Stimulated activated naive CD8-positive, alpha-beta T cell treated with anti-CD3 and anti-CD28 coated beads, Interleukin-15, Interleukin-2, amounts not matched to agents 100 ng/mL and 50 ng/mL, for 24 hours (primary cell): ENCODE results near the gene ZNF507.
A peak's percentile ranks its signal among the peaks of the same experiment; 100 is the strongest.
"Not testable (repeated sequence)": the region's sequence is repeated elsewhere in the genome, so short reads cannot be mapped to it uniquely, and the experiment has no call there.

Experiments
- H3K27ac Mint-ChIP-seq: one replicate; pipeline ENCODE4 v1.8.0; 2021; ENCODE audit warnings: mild to moderate bottlenecking, mixed read lengths
- H3K27me3 Mint-ChIP-seq: one replicate; pipeline ENCODE4 v1.8.0; 2021; ENCODE audit warnings: mixed read lengths
- H3K36me3 Mint-ChIP-seq: one replicate; pipeline ENCODE4 v1.8.0; 2021; ENCODE audit warnings: low read depth, mixed read lengths
- H3K4me1 Mint-ChIP-seq: one replicate; pipeline ENCODE4 v1.8.0; 2021; ENCODE audit warnings: low read depth, mixed read lengths
- H3K4me3 Mint-ChIP-seq: one replicate; pipeline ENCODE4 v1.8.0; 2021; ENCODE audit warnings: mild to moderate bottlenecking, mixed read lengths
- H3K9me3 Mint-ChIP-seq: one replicate; pipeline ENCODE4 v1.8.0; 2021; ENCODE audit warnings: mixed read lengths

Gene ZNF507

DNA sequence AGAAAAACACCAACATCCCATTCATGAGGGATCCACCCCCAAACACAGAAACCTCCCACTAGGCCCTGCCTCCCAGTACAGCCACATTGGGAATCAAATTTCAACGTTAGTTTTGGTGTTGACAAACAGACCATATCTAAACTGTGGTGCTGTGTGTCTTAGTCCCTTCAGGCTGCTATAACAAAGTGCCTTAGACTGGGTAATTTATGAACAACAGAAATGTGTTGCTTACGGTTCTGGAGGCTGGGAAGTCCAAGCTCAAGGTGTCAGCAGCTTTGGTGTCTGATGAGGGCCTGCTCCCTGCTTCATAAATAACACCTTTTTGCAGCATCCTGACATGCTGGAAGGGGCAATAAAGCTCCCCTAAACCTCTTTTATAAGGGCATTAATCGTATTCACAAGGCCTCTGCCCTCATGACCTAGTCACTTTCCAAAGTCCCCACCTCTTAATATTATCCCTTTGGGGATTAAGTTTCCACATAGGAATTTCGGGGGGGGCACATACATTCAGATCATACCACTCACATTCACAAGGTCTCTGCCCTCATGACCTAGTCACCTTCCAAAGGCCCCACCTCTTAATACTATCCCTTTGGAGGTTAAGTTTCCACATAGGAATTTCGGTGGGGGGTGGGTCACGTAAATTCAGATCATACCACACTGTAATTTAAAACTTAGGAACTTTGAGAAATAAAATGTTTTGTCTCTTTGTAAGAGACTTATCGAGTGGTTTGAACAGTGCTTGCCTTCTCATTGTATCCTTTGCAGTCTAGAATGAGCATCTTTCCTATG, 27.5 kb downstream of the ZNF507 start:
- no peaks in the 10 kb centered on the region for H3K27me3 Mint-ChIP-seq
- no peak overlapping the region for H3K27ac Mint-ChIP-seq
- H3K4me3 Mint-ChIP-seq, result no peak overlapping the region
- H3K36me3 Mint-ChIP-seq, result peaks cover 68% of the 10 kb centered on the region
- H3K4me1 Mint-ChIP-seq, result peaks cover 5% of the 10 kb centered on the region
- H3K9me3 Mint-ChIP-seq, result no peaks in the 10 kb centered on the region

DNA sequence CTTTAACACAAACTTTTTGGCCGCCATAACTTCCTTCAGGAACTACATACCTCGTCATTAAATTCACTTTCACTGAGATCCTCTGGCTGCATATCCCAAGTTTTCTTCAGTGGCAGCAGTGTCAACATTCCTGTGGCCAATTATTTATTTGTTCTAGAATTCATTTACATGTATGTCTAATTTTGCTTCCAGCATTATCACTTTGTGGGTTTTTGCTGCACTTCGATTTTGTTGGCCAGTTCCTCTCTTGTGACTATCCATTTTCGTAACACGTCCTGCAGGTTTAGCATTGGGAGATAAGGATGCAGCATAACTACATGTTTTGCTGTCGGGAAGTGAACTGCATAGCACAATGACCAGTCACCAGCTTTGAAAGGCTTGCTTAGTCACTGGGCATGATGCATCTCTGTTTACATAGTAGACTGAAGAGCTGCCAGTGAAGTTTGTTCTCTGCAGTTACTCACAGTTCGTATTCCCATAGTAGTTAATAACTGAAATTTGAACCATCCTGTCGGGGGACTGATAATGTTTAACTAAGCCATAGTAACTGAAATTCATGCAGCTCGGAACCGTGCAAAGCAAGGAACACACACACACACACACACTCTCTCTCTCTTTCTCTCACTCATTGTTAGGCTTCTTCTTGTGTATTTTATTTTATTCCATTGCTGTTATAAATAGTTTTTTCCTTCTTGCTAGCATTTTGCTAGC, 28.3 kb downstream of the ZNF507 start:
- no peak overlapping the region for H3K27ac Mint-ChIP-seq
- no peaks in the 10 kb centered on the region for H3K9me3 Mint-ChIP-seq
- H3K27me3 Mint-ChIP-seq, result no peaks in the 10 kb centered on the region
- no peaks in the 10 kb centered on the region for H3K4me1 Mint-ChIP-seq
- H3K36me3 Mint-ChIP-seq, result peaks cover 59% of the 10 kb centered on the region
- H3K4me3 Mint-ChIP-seq, result no peak overlapping the region

DNA sequence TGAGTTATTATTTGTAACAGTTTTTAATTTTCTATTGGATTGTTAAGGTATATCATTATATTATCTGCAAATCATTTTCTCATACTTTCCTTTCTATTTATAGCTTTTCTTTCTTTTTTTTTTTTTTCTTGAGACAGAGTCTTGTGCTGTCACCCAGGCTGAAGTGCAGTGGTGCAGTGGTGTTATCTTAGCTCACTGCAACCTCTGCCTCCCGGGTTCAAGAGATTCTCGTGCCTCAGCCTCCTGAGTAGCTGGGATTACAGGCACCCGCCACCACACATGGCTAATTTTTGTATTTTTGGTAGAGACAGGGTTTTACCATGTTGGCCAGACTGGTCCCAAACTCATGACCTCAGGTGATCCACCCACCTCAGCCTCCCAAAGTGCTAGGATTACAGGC, 29.0 kb downstream of the ZNF507 start:
- not testable (repeated sequence) for H3K27ac Mint-ChIP-seq, H3K4me3 Mint-ChIP-seq, H3K27me3 Mint-ChIP-seq, H3K4me1 Mint-ChIP-seq, H3K9me3 Mint-ChIP-seq
- peaks cover 55% of the 10 kb centered on the region for H3K36me3 Mint-ChIP-seq

DNA sequence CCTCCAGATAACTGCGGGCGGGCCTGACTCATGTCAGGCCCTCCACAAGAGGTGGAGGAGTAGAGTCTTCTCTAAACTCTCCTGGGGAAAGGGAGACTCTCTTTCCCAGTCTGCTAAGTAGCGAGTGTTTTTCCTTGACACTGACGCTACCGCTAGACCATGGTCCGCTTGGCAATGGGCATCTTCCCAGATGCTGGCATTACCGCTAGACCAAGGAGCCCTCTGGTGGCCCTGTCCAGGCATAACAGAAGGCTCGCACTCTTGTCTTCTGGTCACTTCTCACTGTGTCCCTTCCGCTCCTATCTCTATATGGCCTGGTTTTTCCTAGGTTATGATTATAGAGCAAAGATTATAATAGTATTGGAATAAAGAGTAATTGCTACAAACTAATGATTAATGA, 31.7 kb downstream of the ZNF507 start:
- H3K27ac Mint-ChIP-seq, H3K4me3 Mint-ChIP-seq, H3K27me3 Mint-ChIP-seq, H3K4me1 Mint-ChIP-seq, H3K9me3 Mint-ChIP-seq: not testable (repeated sequence)
- H3K36me3 Mint-ChIP-seq, result peaks cover 50% of the 10 kb centered on the region

DNA sequence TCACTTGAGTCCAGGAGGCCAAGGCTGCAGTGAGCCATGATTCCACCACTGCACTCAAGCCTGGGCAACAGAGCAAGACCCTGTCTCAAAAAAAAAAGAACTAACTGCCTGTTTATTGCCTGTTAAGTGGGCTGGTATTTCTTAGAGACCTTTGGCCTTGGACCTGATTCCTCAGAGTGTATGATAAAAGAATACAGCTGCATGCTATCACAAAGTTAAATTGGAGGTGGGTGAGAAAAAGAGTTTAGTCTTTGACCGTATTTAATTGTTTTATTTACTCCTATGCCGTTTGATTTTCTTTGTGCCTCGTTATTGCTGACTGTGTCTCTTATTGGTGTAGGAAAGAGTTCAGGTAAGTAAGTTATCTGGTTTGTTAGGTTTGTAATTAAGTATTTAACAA, 34.9 kb downstream of the ZNF507 start:
- Mint-ChIP-seq H3K9me3 (no peaks in the 10 kb centered on the region), H3K36me3 (peaks cover 45% of the 10 kb centered on the region), H3K27ac (no peak overlapping the region), H3K4me3 (no peak overlapping the region), H3K4me1 (no peaks in the 10 kb centered on the region), H3K27me3 (no peaks in the 10 kb centered on the region)

DNA sequence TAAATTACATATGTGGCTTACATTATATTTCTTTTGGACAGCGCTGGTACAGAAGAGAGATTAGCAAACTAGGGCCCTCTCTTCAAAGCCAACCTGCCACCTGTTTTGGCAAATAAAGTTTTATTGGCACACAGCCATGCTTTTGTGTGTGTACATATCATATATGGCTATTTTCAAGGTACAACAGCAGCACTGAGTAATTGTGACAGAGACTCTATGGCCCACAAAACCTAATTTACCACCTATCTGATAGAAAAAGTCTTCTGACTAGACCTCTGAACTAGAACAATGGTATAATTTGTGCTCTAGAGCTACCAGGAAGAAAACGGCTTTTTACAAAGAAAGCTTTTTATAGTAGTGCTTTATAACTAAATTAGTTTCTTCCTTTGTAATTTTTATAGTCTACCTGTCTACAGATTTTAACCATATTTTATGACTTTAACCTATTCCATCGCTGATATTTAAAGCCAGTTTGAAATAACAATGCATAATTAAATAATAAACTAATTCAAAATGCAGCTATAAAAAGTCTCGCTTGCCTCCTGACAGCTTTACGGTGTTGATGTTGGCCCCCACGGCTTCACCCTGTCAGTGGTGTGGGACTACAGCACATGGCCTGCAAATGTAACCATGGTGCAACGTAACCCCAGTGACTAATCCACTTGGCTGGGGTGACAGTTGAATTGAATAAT, 42.4 kb downstream of the ZNF507 start:
- Mint-ChIP-seq H3K9me3 (no peaks in the 10 kb centered on the region), H3K4me3 (no peak overlapping the region), H3K27ac (no peak overlapping the region), H3K36me3 (peaks cover 17% of the 10 kb centered on the region), H3K27me3 (no peaks in the 10 kb centered on the region), H3K4me1 (no peaks in the 10 kb centered on the region)

DNA sequence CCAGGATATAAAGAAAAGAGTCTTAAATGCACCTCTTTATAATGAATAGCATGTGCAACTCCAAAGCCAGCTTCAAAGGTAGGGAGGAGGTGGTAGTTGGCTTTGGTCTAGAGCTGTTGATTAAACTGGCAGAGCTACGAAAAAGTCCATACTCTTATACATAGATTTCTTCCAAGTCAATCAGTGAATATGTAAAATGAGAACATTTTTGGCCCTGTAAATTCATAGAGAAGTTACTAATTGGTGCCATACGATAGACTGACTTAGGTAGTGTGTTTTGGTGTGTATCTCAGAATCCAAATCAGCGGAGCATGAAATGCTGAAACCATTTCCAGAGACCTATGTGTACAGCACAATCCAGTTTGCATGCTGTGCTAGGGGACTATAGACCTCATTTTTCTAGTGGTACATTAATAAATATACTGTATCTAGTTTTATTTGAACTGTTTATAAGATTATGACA, 43.0 kb downstream of the ZNF507 start:
- H3K27ac Mint-ChIP-seq, result no peak overlapping the region
- H3K4me1 Mint-ChIP-seq, result no peaks in the 10 kb centered on the region
- no peaks in the 10 kb centered on the region for H3K9me3 Mint-ChIP-seq
- H3K27me3 Mint-ChIP-seq, result no peaks in the 10 kb centered on the region
- no peak overlapping the region for H3K4me3 Mint-ChIP-seq
- peaks cover 11% of the 10 kb centered on the region for H3K36me3 Mint-ChIP-seq

DNA sequence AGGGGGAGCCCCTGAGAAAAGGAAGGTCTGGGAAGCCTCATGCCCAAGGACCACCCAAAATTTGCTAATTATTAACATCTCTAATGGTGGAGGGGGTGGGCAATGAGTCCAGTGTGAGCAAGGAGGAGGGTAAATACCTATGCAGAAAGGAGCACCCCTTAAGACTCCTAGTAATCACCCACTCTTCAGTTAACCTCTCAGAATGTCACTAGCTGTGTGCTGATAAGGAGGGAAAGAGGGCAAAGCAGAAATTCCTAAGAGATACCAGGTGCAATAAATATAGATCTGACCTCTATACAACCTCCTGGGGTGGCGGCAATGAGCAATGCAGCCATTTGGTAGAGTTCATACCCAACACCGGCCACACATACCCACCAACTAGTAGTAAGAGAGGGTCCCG, 47.5 kb downstream of the ZNF507 start:
- Mint-ChIP-seq H3K9me3 (no peaks in the 10 kb centered on the region), H3K36me3 (peaks cover 14% of the 10 kb centered on the region), H3K4me1 (peaks cover 11% of the 10 kb centered on the region), H3K27me3 (no peaks in the 10 kb centered on the region), H3K4me3 (no peak overlapping the region), H3K27ac (no peak overlapping the region)

DNA sequence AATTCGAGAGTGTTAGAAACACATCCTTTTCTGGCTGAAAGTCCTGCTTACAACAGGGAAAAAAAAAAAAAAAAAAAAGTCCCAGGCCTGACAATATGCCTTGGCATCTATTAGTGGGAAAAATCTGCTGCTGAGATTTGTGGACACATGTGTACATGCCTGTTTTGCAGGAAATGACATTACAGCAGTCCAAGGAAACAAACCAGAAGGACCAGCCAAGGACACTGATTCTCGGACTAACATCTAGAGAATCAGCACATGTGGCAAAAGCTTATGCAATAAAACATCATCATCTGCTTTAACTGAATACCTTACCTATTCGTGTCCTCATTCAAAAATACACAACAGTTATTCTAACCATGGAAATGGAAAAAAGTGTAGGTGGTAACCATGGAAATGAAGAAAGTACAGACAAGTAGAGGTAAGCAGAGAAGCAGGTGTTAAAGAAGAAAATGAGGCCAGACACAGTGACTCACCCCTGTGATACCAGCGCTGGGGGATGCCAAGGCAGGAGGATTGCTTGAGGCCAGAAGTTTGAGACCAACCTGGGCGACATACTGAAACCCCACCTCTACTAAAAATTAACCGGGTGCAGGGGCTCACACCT, 50.7 kb downstream of the ZNF507 start:
- Mint-ChIP-seq H3K9me3 (no peaks in the 10 kb centered on the region), H3K4me3 (peak overlapping the region; percentile 1), H3K27me3 (no peaks in the 10 kb centered on the region), H3K27ac (peak overlapping the region; percentile 68), H3K4me1 (peaks cover 11% of the 10 kb centered on the region), H3K36me3 (peaks cover 14% of the 10 kb centered on the region)

DNA sequence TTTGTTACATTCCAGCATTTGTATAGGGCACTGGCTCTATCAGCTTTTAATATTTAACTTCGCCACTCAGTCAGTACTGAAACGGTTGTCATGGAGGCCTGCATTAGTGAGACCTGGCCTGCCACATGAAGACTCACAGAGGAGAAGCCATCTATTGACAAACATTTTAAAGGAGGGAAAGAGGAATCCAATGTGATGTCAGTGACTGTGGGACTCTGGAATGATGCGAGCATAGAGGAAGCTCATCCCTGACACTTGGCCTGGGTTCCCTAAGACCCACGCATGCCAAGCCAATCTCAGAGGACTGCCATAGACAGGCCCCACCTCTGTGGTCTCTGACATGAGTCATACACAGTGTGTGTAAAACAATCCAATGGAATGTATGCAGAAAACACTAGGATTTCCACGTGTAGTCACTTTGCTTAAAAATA, 52.3 kb downstream of the ZNF507 start:
- Mint-ChIP-seq H3K4me3 (no peak overlapping the region), H3K27me3 (no peaks in the 10 kb centered on the region), H3K9me3 (no peaks in the 10 kb centered on the region), H3K27ac (no peak overlapping the region), H3K36me3 (peaks cover 14% of the 10 kb centered on the region), H3K4me1 (peaks cover 11% of the 10 kb centered on the region)

DNA sequence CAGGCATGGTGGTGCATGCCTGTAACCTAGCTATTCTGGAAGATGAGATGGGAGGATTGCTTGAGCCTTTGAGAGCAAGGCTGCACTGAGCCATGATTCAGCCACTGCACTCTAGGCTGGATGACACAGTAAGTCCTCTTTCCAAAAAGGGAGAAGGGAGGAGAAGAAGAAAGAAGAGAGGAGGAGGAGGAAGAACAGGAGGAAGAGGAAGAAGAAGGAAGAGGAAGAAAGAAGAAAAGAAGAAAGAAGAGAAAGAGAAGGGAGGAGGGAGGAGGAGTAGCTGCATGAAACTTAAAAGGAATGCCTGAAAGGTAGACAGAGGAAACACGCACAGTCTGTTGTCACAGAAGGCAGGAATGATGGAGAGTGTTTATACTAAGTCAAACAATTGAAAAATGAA, 56.6 kb downstream of the ZNF507 start:
- no peak overlapping the region for H3K27ac Mint-ChIP-seq

DNA sequence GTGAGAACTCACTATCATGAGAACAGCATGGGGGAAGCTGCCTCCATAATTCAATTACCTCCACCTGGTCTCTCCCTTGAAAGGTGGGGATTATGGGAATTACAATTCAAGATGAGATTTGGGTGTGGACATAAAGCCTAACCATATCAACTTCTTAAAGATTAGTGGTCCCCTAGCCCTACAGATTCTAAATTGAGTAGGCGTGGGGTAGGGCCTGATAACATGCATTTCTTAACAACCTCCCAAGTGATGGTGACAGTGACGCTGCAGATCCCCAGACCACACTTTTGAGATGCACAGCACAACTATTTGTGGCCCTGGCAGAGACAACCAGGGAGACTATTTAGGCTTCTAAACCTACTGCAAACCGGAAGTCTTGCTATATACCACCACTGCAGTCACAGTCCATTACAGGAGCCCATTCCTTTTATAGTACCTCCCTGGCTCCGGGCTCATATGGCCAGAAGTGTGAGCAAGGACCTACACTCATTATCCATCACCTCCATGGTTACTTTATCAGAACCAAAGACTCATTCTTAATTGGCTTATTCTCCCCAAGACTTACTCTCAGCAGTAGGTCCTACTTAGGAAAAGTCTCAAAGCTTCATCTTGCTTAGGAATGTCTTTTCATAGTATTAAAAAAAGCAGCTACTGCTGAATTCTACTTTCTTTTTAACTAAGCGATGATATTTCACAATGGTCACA, 58.0 kb downstream of the ZNF507 start:
- Mint-ChIP-seq H3K27me3 (no peaks in the 10 kb centered on the region), H3K27ac (peak overlapping the region; percentile 89), H3K36me3 (peaks cover 8% of the 10 kb centered on the region), H3K4me1 (peaks cover 23% of the 10 kb centered on the region), H3K4me3 (peak overlapping the region; percentile 86), H3K9me3 (no peaks in the 10 kb centered on the region)

More for the DNA sequence above, 56.6 kb downstream of the ZNF507 start:
- Mint-ChIP-seq H3K4me3 (no peak overlapping the region), H3K36me3 (no peaks in the 10 kb centered on the region), H3K27me3 (no peaks in the 10 kb centered on the region), H3K4me1 (peaks cover 22% of the 10 kb centered on the region), H3K9me3 (no peaks in the 10 kb centered on the region)

DNA sequence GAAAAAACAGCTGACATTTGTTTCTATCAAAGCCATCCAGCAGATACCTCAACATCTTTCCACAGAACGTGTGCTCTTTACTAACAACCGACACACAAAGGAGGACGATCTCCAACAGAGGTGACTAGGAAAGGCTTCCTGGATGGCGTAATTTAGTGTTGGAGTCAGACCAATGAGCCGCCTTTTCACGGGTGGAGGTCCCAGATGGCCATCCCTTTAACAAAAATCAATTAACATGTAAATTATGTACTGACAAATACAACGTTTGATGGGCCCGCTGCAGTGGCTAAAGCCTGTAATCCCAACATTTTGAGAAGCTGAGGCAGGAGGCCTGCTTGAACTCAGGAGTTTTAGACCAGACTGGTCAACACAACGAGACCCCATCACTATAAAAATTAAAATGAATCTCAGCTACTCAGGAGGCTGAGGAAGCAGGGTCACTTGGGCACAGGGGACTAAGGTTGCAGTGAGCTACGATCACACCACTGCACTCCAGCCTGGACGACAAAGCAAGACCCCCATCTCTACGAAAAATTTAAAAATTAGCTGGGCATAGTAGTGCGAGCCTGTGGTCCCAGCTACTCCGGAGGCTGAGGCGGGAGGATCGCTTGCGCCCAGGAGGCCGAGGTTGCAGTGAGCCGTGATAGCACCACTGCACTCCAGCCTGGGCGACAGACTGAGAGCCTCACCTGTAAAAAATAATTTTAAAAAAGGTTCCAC, 59.0 kb downstream of the ZNF507 start:
- Mint-ChIP-seq H3K36me3 (peaks cover 16% of the 10 kb centered on the region), H3K4me1 (peaks cover 23% of the 10 kb centered on the region), H3K27me3 (no peaks in the 10 kb centered on the region), H3K27ac (peak overlapping the region; percentile 89), H3K4me3 (peak overlapping the region; percentile 86), H3K9me3 (no peaks in the 10 kb centered on the region)

DNA sequence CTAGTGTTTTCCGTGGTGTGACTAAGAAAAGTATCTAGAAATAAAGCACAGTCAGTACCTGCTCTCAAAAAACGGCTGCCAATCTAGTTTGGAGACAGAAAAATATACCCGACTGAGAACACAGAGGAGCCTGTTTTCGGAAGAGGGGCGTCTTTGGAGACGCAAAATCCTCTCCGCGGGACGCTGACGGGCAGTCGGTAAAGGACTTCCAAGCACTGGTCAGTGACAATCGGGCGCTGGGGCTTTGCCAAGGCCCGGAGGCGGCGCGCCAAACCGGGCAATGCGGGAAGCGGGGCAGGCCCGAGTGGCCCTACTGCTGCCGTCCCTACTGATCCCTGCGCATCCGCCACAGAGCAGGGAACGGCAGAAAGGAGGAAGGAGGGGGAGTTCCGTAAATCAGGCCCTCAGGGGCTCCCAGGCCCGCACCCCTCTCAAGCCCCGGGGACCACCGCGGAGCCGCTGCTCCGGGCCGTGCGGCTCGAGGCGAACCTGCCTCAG, 59.6 kb downstream of the ZNF507 start:
- H3K4me3 Mint-ChIP-seq, result peak overlapping the region; percentile 86
- peaks cover 22% of the 10 kb centered on the region for H3K36me3 Mint-ChIP-seq
- peaks cover 23% of the 10 kb centered on the region for H3K4me1 Mint-ChIP-seq
- H3K27ac Mint-ChIP-seq, result peak overlapping the region; percentile 89
- no peaks in the 10 kb centered on the region for H3K27me3 Mint-ChIP-seq
- no peaks in the 10 kb centered on the region for H3K9me3 Mint-ChIP-seq
